Measurements from ENCODE around the gene ICAM2. TPM values are rescaled to one million over a fixed set of nuclear protein-coding genes. Genes with fewer than 3 reads are reported as not detected.

Gene ICAM2
- total RNA-seq, 1 donor from 2014 or later: not detected

DNA sequence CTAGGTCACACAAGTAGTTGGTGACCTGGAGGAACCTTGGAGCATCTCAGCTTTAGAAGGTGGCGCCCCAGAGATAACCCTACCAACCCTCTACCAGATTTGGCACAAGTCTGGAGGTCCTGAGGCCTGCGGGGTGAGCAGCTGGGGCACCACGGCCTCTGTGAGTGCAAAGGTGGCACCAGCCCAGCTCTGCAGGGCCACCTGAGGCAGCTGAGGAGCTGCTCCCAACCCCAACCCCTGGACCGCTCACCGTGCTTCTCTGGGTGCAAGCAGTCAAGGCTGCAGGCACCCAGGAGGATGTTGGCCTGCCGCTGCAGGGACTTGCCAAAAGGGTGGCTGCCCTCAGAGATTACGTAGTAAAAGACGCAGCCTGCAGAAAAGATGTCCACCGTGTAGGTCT is 28.4 kb upstream of the ICAM2 start:
- H3K4me3 ChIP-seq (ENCODE audit: insufficient read depth, low read depth, low read length): no peak overlapping the region
- no peak overlapping the region for H3K27ac ChIP-seq (ENCODE audit: low read depth, low read length)
- no peaks in the 10 kb centered on the region for H3K4me1 Mint-ChIP-seq (ENCODE audit: low read depth, unreplicated experiment)
- H3K4me1 ChIP-seq (ENCODE audit: insufficient read depth, low read length): no peaks in the 10 kb centered on the region
- H3K4me2 ChIP-seq (ENCODE audit: low read length): no peak overlapping the region
- no peaks in the 10 kb centered on the region for H3K27me3 ChIP-seq (ENCODE audit: insufficient read depth, low read length)
- no peak for TF ChIP-seq EZH2 (IDR thresholded peaks at IDR 0.05; ENCODE audit: insufficient read depth, low read length)
- TF ChIP-seq, protein P1, sequence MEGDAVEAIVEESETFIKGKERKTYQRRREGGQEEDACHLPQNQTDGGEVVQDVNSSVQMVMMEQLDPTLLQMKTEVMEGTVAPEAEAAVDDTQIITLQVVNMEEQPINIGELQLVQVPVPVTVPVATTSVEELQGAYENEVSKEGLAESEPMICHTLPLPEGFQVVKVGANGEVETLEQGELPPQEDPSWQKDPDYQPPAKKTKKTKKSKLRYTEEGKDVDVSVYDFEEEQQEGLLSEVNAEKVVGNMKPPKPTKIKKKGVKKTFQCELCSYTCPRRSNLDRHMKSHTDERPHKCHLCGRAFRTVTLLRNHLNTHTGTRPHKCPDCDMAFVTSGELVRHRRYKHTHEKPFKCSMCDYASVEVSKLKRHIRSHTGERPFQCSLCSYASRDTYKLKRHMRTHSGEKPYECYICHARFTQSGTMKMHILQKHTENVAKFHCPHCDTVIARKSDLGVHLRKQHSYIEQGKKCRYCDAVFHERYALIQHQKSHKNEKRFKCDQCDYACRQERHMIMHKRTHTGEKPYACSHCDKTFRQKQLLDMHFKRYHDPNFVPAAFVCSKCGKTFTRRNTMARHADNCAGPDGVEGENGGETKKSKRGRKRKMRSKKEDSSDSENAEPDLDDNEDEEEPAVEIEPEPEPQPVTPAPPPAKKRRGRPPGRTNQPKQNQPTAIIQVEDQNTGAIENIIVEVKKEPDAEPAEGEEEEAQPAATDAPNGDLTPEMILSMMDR (IDR thresholded peaks at IDR 0.05; ENCODE audit: insufficient read depth, low read depth, low read length): no peak
- no peak for FAIRE-seq
- no peaks in the 10 kb centered on the region for H4K20me1 ChIP-seq (ENCODE audit: insufficient read depth, low read length)
- H3K9me3 ChIP-seq (ENCODE audit: insufficient read depth, low read depth, low read length): no peaks in the 10 kb centered on the region
- H3K4me3 Mint-ChIP-seq (ENCODE audit: unreplicated experiment): no peak overlapping the region
- peaks cover 47% of the 10 kb centered on the region for H3K36me3 Mint-ChIP-seq (ENCODE audit: low read depth, unreplicated experiment)
- no peak overlapping the region for H2AFZ ChIP-seq (ENCODE audit: low read depth, low read length)
- H3K79me2 ChIP-seq (ENCODE audit: insufficient read depth, low read length): no peaks in the 10 kb centered on the region
- peaks cover 3% of the 10 kb centered on the region for H3K36me3 ChIP-seq (ENCODE audit: insufficient read depth, low read length)
- peak overlapping the region; percentile 18 for H3K27ac Mint-ChIP-seq (ENCODE audit: unreplicated experiment)
- no peaks in the 10 kb centered on the region for H3K9me3 Mint-ChIP-seq (ENCODE audit: unreplicated experiment)
- DNase-seq (ENCODE audit: low read depth): no peak
- no peak overlapping the region for H3K9ac ChIP-seq (ENCODE audit: low read length)
- H3K27me3 Mint-ChIP-seq (ENCODE audit: low read depth, unreplicated experiment): no peaks in the 10 kb centered on the region

DNA sequence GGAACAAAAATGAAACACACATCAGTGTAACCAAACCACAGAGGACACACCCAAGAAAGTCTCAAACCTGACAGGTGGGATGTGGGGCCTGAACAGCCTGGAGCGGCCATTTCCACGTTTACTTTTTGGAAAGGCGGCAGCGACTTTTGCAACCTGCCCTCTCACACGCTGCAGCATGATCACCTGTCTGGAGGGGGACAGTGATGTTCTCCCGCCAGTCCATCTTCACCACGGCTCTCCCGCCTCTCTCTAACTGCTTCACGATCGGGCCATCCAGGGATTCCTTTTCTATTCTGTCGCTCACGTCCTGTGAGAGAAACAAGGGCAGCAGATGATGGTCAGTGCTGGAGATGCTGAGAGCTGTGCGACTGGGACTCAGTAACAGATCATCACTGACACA is 24.7 kb upstream of the ICAM2 start:
- TF ChIP-seq EZH2 (IDR thresholded peaks at IDR 0.05; ENCODE audit: insufficient read depth, low read length): no peak
- TF ChIP-seq, protein P1 (IDR thresholded peaks at IDR 0.05; ENCODE audit: insufficient read depth, low read depth, low read length): no peak
- H3K36me3 Mint-ChIP-seq (ENCODE audit: low read depth, unreplicated experiment): peaks cover 38% of the 10 kb centered on the region
- H3K4me3 Mint-ChIP-seq (ENCODE audit: unreplicated experiment): no peak overlapping the region
- DNase-seq (ENCODE audit: low read depth) (no peak), FAIRE-seq (no peak)
- no peaks in the 10 kb centered on the region for H3K9me3 Mint-ChIP-seq (ENCODE audit: unreplicated experiment)
- Histone ChIP-seq H3K9ac (ENCODE audit: low read length) (no peak overlapping the region), H3K27ac (ENCODE audit: low read depth, low read length) (no peak overlapping the region), H2AFZ (ENCODE audit: low read depth, low read length) (no peak overlapping the region), H3K79me2 (ENCODE audit: insufficient read depth, low read length) (no peaks in the 10 kb centered on the region), H3K4me3 (ENCODE audit: insufficient read depth, low read depth, low read length) (no peak overlapping the region), H3K36me3 (ENCODE audit: insufficient read depth, low read length) (no peaks in the 10 kb centered on the region), H3K4me2 (ENCODE audit: low read length) (no peak overlapping the region), H3K4me1 (ENCODE audit: insufficient read depth, low read length) (no peaks in the 10 kb centered on the region), H3K9me3 (ENCODE audit: insufficient read depth, low read depth, low read length) (no peaks in the 10 kb centered on the region), H3K27me3 (ENCODE audit: insufficient read depth, low read length) (no peaks in the 10 kb centered on the region), H4K20me1 (ENCODE audit: insufficient read depth, low read length) (no peaks in the 10 kb centered on the region)
- no peaks in the 10 kb centered on the region for H3K4me1 Mint-ChIP-seq (ENCODE audit: low read depth, unreplicated experiment)
- peaks cover 2% of the 10 kb centered on the region for H3K27me3 Mint-ChIP-seq (ENCODE audit: low read depth, unreplicated experiment)
- H3K27ac Mint-ChIP-seq (ENCODE audit: unreplicated experiment): no peak overlapping the region

DNA sequence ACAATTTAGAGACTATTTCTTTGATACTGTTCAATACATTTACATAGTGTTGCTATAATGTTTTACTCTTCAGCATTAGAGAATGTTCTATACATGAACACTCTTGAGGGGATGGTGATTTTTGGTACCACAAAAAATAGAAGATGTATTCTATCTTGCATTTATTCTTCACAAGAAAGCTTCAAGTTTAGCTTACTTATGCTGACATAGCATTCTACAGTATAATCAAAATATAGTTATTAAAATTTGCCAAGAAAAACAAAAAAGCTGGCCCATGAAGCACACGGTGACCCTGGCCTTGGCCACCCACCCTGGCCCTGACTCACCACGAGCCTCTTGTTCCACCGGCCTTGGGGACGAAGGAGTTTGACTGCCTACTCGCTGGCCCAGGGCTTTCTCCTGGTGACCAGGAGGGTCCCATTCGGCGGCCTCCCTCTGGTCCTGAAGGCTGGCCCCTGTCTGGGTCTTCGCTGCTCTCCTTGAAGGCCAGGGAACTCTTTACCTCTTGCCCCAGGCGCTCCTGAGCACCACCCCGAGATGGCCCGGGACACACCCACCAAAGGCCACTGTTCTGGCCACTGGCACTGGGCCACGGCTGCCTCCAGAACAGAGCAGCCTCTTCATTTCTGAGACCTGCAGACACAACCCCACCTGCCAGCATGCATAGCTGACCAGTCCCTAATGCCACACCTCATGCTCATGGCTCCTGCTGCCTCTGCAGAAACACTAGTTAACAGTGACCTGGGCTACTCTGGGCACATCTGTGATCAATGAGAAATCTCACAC is 22.5 kb upstream of the ICAM2 start:
- Mint-ChIP-seq H3K9me3 (ENCODE audit: unreplicated experiment) (no peaks in the 10 kb centered on the region), H3K4me3 (ENCODE audit: unreplicated experiment) (no peak overlapping the region), H3K36me3 (ENCODE audit: low read depth, unreplicated experiment) (peaks cover 37% of the 10 kb centered on the region), H3K27ac (ENCODE audit: unreplicated experiment) (no peak overlapping the region), H3K4me1 (ENCODE audit: low read depth, unreplicated experiment) (no peaks in the 10 kb centered on the region), H3K27me3 (ENCODE audit: low read depth, unreplicated experiment) (peaks cover 2% of the 10 kb centered on the region)
- Histone ChIP-seq H3K4me1 (ENCODE audit: insufficient read depth, low read length) (no peaks in the 10 kb centered on the region), H4K20me1 (ENCODE audit: insufficient read depth, low read length) (no peaks in the 10 kb centered on the region), H3K27ac (ENCODE audit: low read depth, low read length) (no peak overlapping the region), H3K4me3 (ENCODE audit: insufficient read depth, low read depth, low read length) (no peak overlapping the region), H3K4me2 (ENCODE audit: low read length) (no peak overlapping the region), H3K27me3 (ENCODE audit: insufficient read depth, low read length) (no peaks in the 10 kb centered on the region), H2AFZ (ENCODE audit: low read depth, low read length) (no peak overlapping the region), H3K79me2 (ENCODE audit: insufficient read depth, low read length) (no peaks in the 10 kb centered on the region), H3K9me3 (ENCODE audit: insufficient read depth, low read depth, low read length) (no peaks in the 10 kb centered on the region), H3K9ac (ENCODE audit: low read length) (no peak overlapping the region), H3K36me3 (ENCODE audit: insufficient read depth, low read length) (no peaks in the 10 kb centered on the region)
- FAIRE-seq (no peak), DNase-seq (ENCODE audit: low read depth) (no peak)
- no peak for TF ChIP-seq EZH2 (IDR thresholded peaks at IDR 0.05; ENCODE audit: insufficient read depth, low read length)
- TF ChIP-seq, protein P1 (IDR thresholded peaks at IDR 0.05; ENCODE audit: insufficient read depth, low read depth, low read length): no peak
